CD4-positive, alpha-beta memory T cell (primary cell): Measurements from ENCODE around the gene GJC1. TPM values are rescaled to one million over a fixed set of nuclear protein-coding genes. Genes with fewer than 3 reads are reported as not detected.
"Not testable (repeated sequence)": the region's sequence is repeated elsewhere in the genome, so short reads cannot be mapped to it uniquely, and the experiment has no call there.

Source experiments
- CTCF ChIA-PET: fragments of 350-600 bp; sonication (Branson Sonifier 250); formaldehyde crosslinking; loops from one replicate; lab custom pipeline; 2021; ENCODE audit warnings: inconsistent platforms; ENCODE audit not compliant: partially characterized antibody; lab: Charles Lee
- POLR2A ChIA-PET: fragments of 350-600 bp; sonication (Branson Sonifier 250); formaldehyde crosslinking; loops from one replicate; lab custom pipeline; 2021; ENCODE audit not compliant: partially characterized antibody; lab: Charles Lee
- DNase-seq, 5 donors: peaks; one replicate each; pipeline versions ENCODE4 v3.0.0 to v3.0.0-alpha.2; 2020 to 2022; ENCODE audit warnings: mixed read lengths in 1 of 5
- H3K27ac ChIP-seq: one replicate; pipeline ENCODE4 v1.7.0; 2013; ENCODE audit warnings: low read depth, low read length
- H3K27me3 ChIP-seq: 2 replicates; pipeline ENCODE4 v1.7.0; 2013; ENCODE audit warnings: mild to moderate bottlenecking, low read length, moderate library complexity; ENCODE audit not compliant: insufficient read depth
- H3K36me3 ChIP-seq: 2 replicates; pipeline ENCODE4 v1.7.0; 2013; ENCODE audit warnings: mild to moderate bottlenecking, low read length, moderate library complexity; ENCODE audit not compliant: insufficient read depth
- H3K4me1 ChIP-seq: 2 replicates; pipeline ENCODE4 v1.7.0; 2013; ENCODE audit warnings: mild to moderate bottlenecking, low read length, moderate library complexity; ENCODE audit not compliant: insufficient read depth
- H3K4me3 ChIP-seq, 2 donors: one replicate each; pipeline ENCODE4 v1.7.0; 2013; ENCODE audit warnings: low read length in 2 of 2, mild to moderate bottlenecking in 1 of 2
- H3K9me3 ChIP-seq, 2 donors: one replicate each; pipeline ENCODE4 v1.7.0; 2013; ENCODE audit warnings: low read length in 2 of 2, control low read depth in 1 of 2; ENCODE audit not compliant: control insufficient read depth in 1 of 2
- H3K27ac Mint-ChIP-seq, 7 donors: one replicate each; pipeline ENCODE4 v1.8.0; 2020 to 2021; ENCODE audit warnings: mixed read lengths in 7 of 7, mild to moderate bottlenecking in 6 of 7, inconsistent platforms in 3 of 7, moderate library complexity in 3 of 7
- H3K27me3 Mint-ChIP-seq, 2 donors: one replicate each; pipeline ENCODE4 v1.8.0; 2020 to 2021; ENCODE audit warnings: mixed read lengths in 2 of 2
- H3K36me3 Mint-ChIP-seq, 2 donors: one replicate each; pipeline ENCODE4 v1.8.0; 2020 to 2021; ENCODE audit warnings: mixed read lengths in 2 of 2, inconsistent platforms in 1 of 2, mild to moderate bottlenecking in 1 of 2
- H3K4me1 Mint-ChIP-seq, 4 donors: one replicate each; pipeline ENCODE4 v1.8.0; 2020 to 2021; ENCODE audit warnings: mixed read lengths in 4 of 4, mild to moderate bottlenecking in 1 of 4
- H3K4me3 Mint-ChIP-seq, 8 donors: one replicate each; pipeline ENCODE4 v1.8.0; 2020 to 2021; ENCODE audit warnings: mixed read lengths in 8 of 8, mild to moderate bottlenecking in 7 of 8, moderate library complexity in 6 of 8, inconsistent platforms in 3 of 8
- H3K9me3 Mint-ChIP-seq, 8 donors: one replicate each; pipeline ENCODE4 v1.8.0; 2020 to 2021; ENCODE audit warnings: mixed read lengths in 8 of 8, mild to moderate bottlenecking in 5 of 8, inconsistent platforms in 3 of 8, moderate library complexity in 1 of 8
- intact Hi-C: fragments of 100-400 bp; cut with micrococcal nuclease; formaldehyde crosslinking; loops from one replicate; pipeline ENCODE4 v1.15.1; 2023
- polyA plus RNA-seq, 2 donors: library from polyadenylated mRNA; unstranded; fragments of 300-500 nt; fragmentation: Illumina TruSeq; gene quantifications; one replicate each; pipeline ENCODE4 v1.2.3, GENCODE V29; 2021
- total RNA-seq, 2 experiments: library from RNA; stranded (reverse); gene quantifications; one replicate each; pipeline ENCODE4 v1.2.3, GENCODE V29; 2021

GJC1 gene
- total and polyA plus RNA-seq, 4 experiments from 2014 or later: not detected

- POLR2A ChIA-PET, CTCF ChIA-PET, H3K4me3 ChIP-seq, H3K36me3 Mint-ChIP-seq, H3K27ac Mint-ChIP-seq, H3K9me3 Mint-ChIP-seq, intact Hi-C loops, H3K27ac ChIP-seq, H3K36me3 ChIP-seq, H3K4me3 Mint-ChIP-seq, H3K9me3 ChIP-seq, DNase-seq: not testable (repeated sequence)
- peaks cover 26 to 38% of the 10 kb centered on the region in 2 donors for H3K27me3 Mint-ChIP-seq
- Histone ChIP-seq H3K27me3 (peaks cover 33% of the 10 kb centered on the region), H3K4me1 (peaks cover 10% of the 10 kb centered on the region)
- peaks cover 5 to 12% (median 9%) of the 10 kb centered on the region in 4 donors for H3K4me1 Mint-ChIP-seq
These were observed 4.9 kb downstream of the GJC1 start for GRCh38 chr17:44825236-44825635.

- H3K36me3 ChIP-seq: no peaks in the 10 kb centered on the region
- H3K4me3 ChIP-seq: no peak overlapping the region
- ChIA-PET CTCF (interaction anchor here (1.3 kb wide), 1 partner anchor 42 kb away, joined by 6 read pairs; no protein-coding TSS in a partner anchor), POLR2A (no interaction called here)
- H3K4me1 Mint-ChIP-seq: no peaks in the 10 kb centered on the region
- peaks cover 12 to 13% of the 10 kb centered on the region in 2 donors for H3K27me3 Mint-ChIP-seq
- H3K9me3 ChIP-seq: no peaks in the 10 kb centered on the region
- intact Hi-C loops: no loop called here
- DNase-seq: no peak
- no peak overlapping the region for H3K4me3 Mint-ChIP-seq
- no peaks in the 10 kb centered on the region for H3K36me3 Mint-ChIP-seq
- H3K27me3 ChIP-seq: no peaks in the 10 kb centered on the region
- no peaks in the 10 kb centered on the region for H3K9me3 Mint-ChIP-seq
- H3K27ac ChIP-seq: no peak overlapping the region
- no peaks in the 10 kb centered on the region for H3K4me1 ChIP-seq
- H3K27ac Mint-ChIP-seq: no peak overlapping the region
These were observed 9.4 kb downstream of the GJC1 start for GRCh38 chr17:44820631-44821212.

DNA sequence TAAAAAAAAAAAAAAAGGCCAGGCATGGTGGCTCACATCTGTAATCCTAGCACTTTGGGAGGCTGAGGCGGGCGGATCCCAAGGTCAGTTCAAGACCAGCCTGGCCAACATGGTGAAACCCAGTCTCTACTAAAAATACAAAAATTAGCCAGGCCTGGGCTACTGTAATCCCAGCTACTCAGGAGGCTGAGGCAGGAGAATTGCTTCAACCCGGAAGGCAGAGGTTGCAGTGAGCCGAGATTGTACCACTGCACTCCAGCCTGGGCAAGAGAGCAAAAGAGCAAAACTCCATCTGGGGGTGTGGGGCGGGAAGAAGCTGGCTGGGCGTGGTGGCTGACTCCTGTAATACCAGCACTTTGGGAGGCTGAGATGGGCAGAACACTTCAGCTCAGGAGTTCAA is 11.6 kb downstream of the GJC1 start:
- H3K4me1 ChIP-seq, POLR2A ChIA-PET, DNase-seq, H3K27ac ChIP-seq, H3K9me3 ChIP-seq, intact Hi-C loops, H3K4me3 ChIP-seq, CTCF ChIA-PET, H3K27ac Mint-ChIP-seq, H3K36me3 Mint-ChIP-seq, H3K36me3 ChIP-seq, H3K9me3 Mint-ChIP-seq, H3K4me3 Mint-ChIP-seq, H3K4me1 Mint-ChIP-seq, H3K27me3 ChIP-seq: not testable (repeated sequence)
- peaks cover 12 to 15% of the 10 kb centered on the region in 2 donors for H3K27me3 Mint-ChIP-seq

- no peak for DNase-seq
- Histone ChIP-seq H3K36me3 (no peaks in the 10 kb centered on the region), H3K4me1 (no peaks in the 10 kb centered on the region), H3K27me3 (no peaks in the 10 kb centered on the region), H3K4me3 (no peak overlapping the region), H3K27ac (no peak overlapping the region), H3K9me3 (no peaks in the 10 kb centered on the region)
- ChIA-PET POLR2A (no interaction called here), CTCF (no interaction called here)
- Mint-ChIP-seq H3K4me1 (no peaks in the 10 kb centered on the region), H3K27me3 (peaks cover 4 to 20% of the 10 kb centered on the region in 2 donors), H3K4me3 (no peak overlapping the region), H3K27ac (no peak overlapping the region), H3K36me3 (no peaks in the 10 kb centered on the region), H3K9me3 (no peaks in the 10 kb centered on the region)
- intact Hi-C loops: no loop called here
These were observed 17.8 kb downstream of the GJC1 start for GRCh38 chr17:44812263-44812662.

GRCh38 chr17:44808656-44809388 is 21.3 kb downstream of the GJC1 start:
- POLR2A ChIA-PET, H3K4me1 Mint-ChIP-seq, H3K27ac ChIP-seq, H3K27me3 ChIP-seq, DNase-seq, H3K4me1 ChIP-seq, H3K36me3 Mint-ChIP-seq, H3K27ac Mint-ChIP-seq, H3K36me3 ChIP-seq, H3K9me3 ChIP-seq, H3K4me3 Mint-ChIP-seq, H3K4me3 ChIP-seq, H3K9me3 Mint-ChIP-seq, intact Hi-C loops: not testable (repeated sequence)
- CTCF ChIA-PET: interaction anchor here (0.8 kb wide), 1 partner anchor 54 kb away, joined by 4 read pairs; no protein-coding TSS in a partner anchor
- peaks cover 9 to 38% of the 10 kb centered on the region in 2 donors for H3K27me3 Mint-ChIP-seq

DNA sequence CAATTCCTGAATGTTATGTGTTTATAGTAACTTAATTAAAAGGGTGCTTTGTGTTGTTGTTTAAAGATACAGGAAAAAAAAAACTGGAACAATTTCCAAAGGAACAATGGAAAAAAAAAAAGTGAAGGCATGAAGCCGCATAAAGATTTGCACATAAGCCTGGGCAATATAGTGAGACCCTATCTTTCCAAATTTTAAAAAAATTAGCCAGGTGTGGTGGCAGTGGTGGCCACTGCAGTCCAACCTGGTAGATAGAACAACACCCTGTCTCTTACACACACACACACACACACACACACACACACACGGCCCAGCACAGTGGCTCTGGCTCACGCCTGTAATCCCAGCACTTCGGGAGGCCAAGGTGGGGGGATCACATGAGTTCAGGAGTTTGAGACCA is 21.9 kb downstream of the GJC1 start:
- Histone ChIP-seq H3K36me3 (no peaks in the 10 kb centered on the region), H3K4me1 (no peaks in the 10 kb centered on the region), H3K27ac (no peak overlapping the region), H3K27me3 (no peaks in the 10 kb centered on the region), H3K4me3 (no peak overlapping the region), H3K9me3 (no peaks in the 10 kb centered on the region)
- Mint-ChIP-seq H3K36me3 (no peaks in the 10 kb centered on the region), H3K4me1 (no peaks in the 10 kb centered on the region), H3K27me3 (peaks cover 9 to 38% of the 10 kb centered on the region in 2 donors), H3K27ac (no peak overlapping the region), H3K4me3 (no peak overlapping the region), H3K9me3 (no peaks in the 10 kb centered on the region)
- DNase-seq: no peak
- CTCF ChIA-PET: no interaction called here
- POLR2A ChIA-PET: no interaction called here
- intact Hi-C loops: no loop called here

- POLR2A ChIA-PET: no interaction called here
- H3K4me1 Mint-ChIP-seq: no peaks in the 10 kb centered on the region
- DNase-seq: no peak
- H3K27ac Mint-ChIP-seq: no peak overlapping the region
- no peaks in the 10 kb centered on the region for H3K9me3 Mint-ChIP-seq
- H3K4me3 Mint-ChIP-seq: no peak overlapping the region
- Histone ChIP-seq H3K9me3 (no peaks in the 10 kb centered on the region), H3K27ac (no peak overlapping the region), H3K4me3 (no peak overlapping the region), H3K27me3 (no peaks in the 10 kb centered on the region), H3K4me1 (no peaks in the 10 kb centered on the region), H3K36me3 (no peaks in the 10 kb centered on the region)
- intact Hi-C loops: no loop called here
- no peaks in the 10 kb centered on the region for H3K36me3 Mint-ChIP-seq
- H3K27me3 Mint-ChIP-seq: peaks cover 9 to 34% of the 10 kb centered on the region in 2 donors
- CTCF ChIA-PET: no interaction called here
These were observed 22.3 kb downstream of the GJC1 start for GRCh38 chr17:44807817-44808155.
